Stimulated activated CD4-positive, alpha-beta T cell treated with anti-CD3 and anti-CD28 coated beads, Interleukin-15, amount 100 ng/mL, for 1 hour (primary cell): ENCODE data around the gene ARMH4.

Source experiments
- DNase-seq, 2 donors: peaks; one replicate each; pipeline ENCODE4 v3.0.0-alpha.2; 2020; ENCODE audit warnings: low read depth in 1 of 2, low spot score in 1 of 2

Gene ARMH4

GRCh38 chr14:58055497-58056010 lies 96.5 kb downstream of the ARMH4 start:
- no peak for DNase-seq

GRCh38 chr14:58054100-58054499 lies 97.9 kb downstream of the ARMH4 start:
- DNase-seq, result no peak

- no peak for DNase-seq
These were observed 103.8 kb downstream of the ARMH4 start for GRCh38 chr14:58048219-58048618.

GRCh38 chr14:58027904-58028303 lies 124.1 kb downstream of the ARMH4 start:
- no peak for DNase-seq

GRCh38 chr14:58026967-58027366 lies 125.0 kb downstream of the ARMH4 start:
- no peak for DNase-seq

- no peak for DNase-seq
These were observed 125.8 kb downstream of the ARMH4 start for GRCh38 chr14:58026219-58026618.

GRCh38 chr14:58014778-58015177 lies 137.2 kb downstream of the ARMH4 start:
- DNase-seq, result no peak

GRCh38 chr14:58002618-58003017 lies 149.4 kb downstream of the ARMH4 start:
- no peak for DNase-seq

- no peak for DNase-seq
These were observed 152.0 kb downstream of the ARMH4 start for GRCh38 chr14:57999979-58000378.

GRCh38 chr14:57999471-57999870 lies 152.5 kb downstream of the ARMH4 start:
- no peak for DNase-seq

- no peak for DNase-seq
These were observed 153.2 kb downstream of the ARMH4 start for GRCh38 chr14:57998766-57999165.

- DNase-seq, result no peak
These were observed 160.7 kb downstream of the ARMH4 start for GRCh38 chr14:57991353-57991752.

GRCh38 chr14:57988445-57988844 lies 163.6 kb downstream of the ARMH4 start:
- DNase-seq, result no peak

GRCh38 chr14:57987596-57988300 lies 164.3 kb downstream of the ARMH4 start:
- no peak for DNase-seq

GRCh38 chr14:57987051-57987450 lies 165.0 kb downstream of the ARMH4 start:
- no peak for DNase-seq

- DNase-seq, result no peak
These were observed 169.0 kb downstream of the ARMH4 start for GRCh38 chr14:57982804-57983634.

GRCh38 chr14:57981817-57982560 lies 170.0 kb downstream of the ARMH4 start:
- DNase-seq, result no peak

GRCh38 chr14:57979376-57980048 lies 172.5 kb downstream of the ARMH4 start:
- no peak for DNase-seq

- no peak for DNase-seq
These were observed 175.3 kb downstream of the ARMH4 start for GRCh38 chr14:57976701-57977100.

GRCh38 chr14:57974896-57975295 lies 177.1 kb downstream of the ARMH4 start:
- no peak for DNase-seq

- DNase-seq, result no peak
These were observed 181.4 kb downstream of the ARMH4 start for GRCh38 chr14:57970594-57970993.
